ENCODE measurements around the gene GAREM1.

GRCh38 chr18:32351032-32351431 lies 119.7 kb downstream of the GAREM1 start:
- TF ChIP-seq POLR2A (IDR thresholded peaks at IDR 0.05; ENCODE audit: low read depth, low read length) (no peak), POLR2AphosphoS5 (IDR thresholded peaks at IDR 0.05; ENCODE audit: low read depth, low read length) (no peak), TAF1 (IDR thresholded peaks at IDR 0.05; ENCODE audit: borderline replicate concordance, low read depth, low read length) (no peak)
